K562 (cell line): ENCODE measurements around the gene CCDC9B. TPM values are rescaled to one million over a fixed set of nuclear protein-coding genes. Genes with fewer than 3 reads are reported as not detected.

Source experiments
- ARID1B ChIP-seq: fragments of 450-650 bp; IDR thresholded peaks from 2 replicates; pipeline ENCODE4 v1.6.1; 2016; ENCODE audit warnings: antibody characterized with exemption, mild to moderate bottlenecking, inconsistent platforms
- CTBP1 ChIP-seq: fragments of 450-650 bp; IDR thresholded peaks from 2 replicates; pipeline ENCODE4 v1.6.1; 2016; ENCODE audit warnings: borderline replicate concordance
- ETS2 ChIP-seq: IDR thresholded peaks from 2 replicates; pipeline ENCODE4 v1.6.1; 2016; ENCODE audit warnings: borderline replicate concordance, missing genetic modification characterization, mild to moderate bottlenecking, moderate library complexity, missing compliant biosample characterization; ENCODE audit not compliant: poor library complexity, severe bottlenecking
- GABPB2 ChIP-seq: fragments of 250-450 bp; sonication (Bioruptor Pico); conservative IDR thresholded peaks from 2 replicates; pipeline ENCODE4 v1.5.1; 2021; ENCODE audit warnings: mild to moderate bottlenecking
- HMGN3 ChIP-seq: IDR thresholded peaks from 2 replicates; pipeline ENCODE4 v1.6.1; 2011; ENCODE audit warnings: borderline replicate concordance, low read depth, mild to moderate bottlenecking, mixed read lengths, low read length; ENCODE audit not compliant: insufficient read length; ENCODE audit errors: extremely low read depth
- KDM4B ChIP-seq, 2 experiments: fragments of 450-650 bp in 1 of 2; sonication (generic) in 1 of 2; IDR thresholded peaks; 2 replicates each; pipeline ENCODE4 v1.6.1; 2016 to 2017; ENCODE audit warnings: borderline replicate concordance in 2 of 2, antibody characterized with exemption in 1 of 2, low read depth in 1 of 2, mild to moderate bottlenecking in 1 of 2
- NFE2 ChIP-seq: IDR thresholded peaks from 2 replicates; pipeline ENCODE4 v1.6.1; 2014; ENCODE audit warnings: antibody characterized with exemption, low read depth
- PHF8 ChIP-seq: fragments of 200-600 bp; sonication (generic); IDR thresholded peaks from 2 replicates; pipeline ENCODE4 v1.6.1; 2012; ENCODE audit warnings: mixed run types, mild to moderate bottlenecking, inconsistent platforms, low read length, moderate library complexity, borderline replicate concordance
- POLR2AphosphoS5 ChIP-seq: IDR thresholded peaks from 2 replicates; pipeline ENCODE4 v1.6.1; 2011; ENCODE audit warnings: mild to moderate bottlenecking, low read depth, low read length, moderate library complexity; ENCODE audit not compliant: control insufficient read depth, insufficient read depth
- POLR2H ChIP-seq: IDR thresholded peaks from 2 replicates; pipeline ENCODE4 v1.6.1; 2016; ENCODE audit warnings: missing genetic modification characterization, low read depth, mild to moderate bottlenecking, control low read depth, missing compliant biosample characterization, moderate library complexity
- RBBP5 ChIP-seq: fragments of 200-600 bp; sonication (generic); IDR thresholded peaks from 2 replicates; pipeline ENCODE4 v1.6.1; 2012; ENCODE audit warnings: borderline replicate concordance, mild to moderate bottlenecking, low read length, control low read depth, inconsistent platforms; ENCODE audit not compliant: insufficient read depth, poor library complexity, severe bottlenecking
- TAF1 ChIP-seq: IDR thresholded peaks from 2 replicates; pipeline ENCODE4 v1.6.1; 2011; ENCODE audit warnings: mild to moderate bottlenecking, low read length, moderate library complexity; ENCODE audit not compliant: insufficient read depth, control insufficient read depth, severe bottlenecking; ENCODE audit errors: extremely low read depth
- TCF15 ChIP-seq: fragments of 250-450 bp; sonication (Bioruptor Pico); IDR thresholded peaks from 2 replicates; pipeline ENCODE4 v1.8.0; 2022; ENCODE audit warnings: moderate library complexity, mild to moderate bottlenecking, inconsistent platforms
- TFE3 ChIP-seq: fragments of 450-650 bp; formaldehyde crosslinking; IDR thresholded peaks from 2 replicates; pipeline ENCODE4 v1.4.0; 2020; ENCODE audit warnings: mild to moderate bottlenecking, mixed read lengths
- ZBED1 ChIP-seq: IDR thresholded peaks from 2 replicates; pipeline ENCODE4 v1.6.1; 2014
- ZBTB49 ChIP-seq: sonication (generic); formaldehyde crosslinking; IDR thresholded peaks from 2 replicates; pipeline ENCODE4 v1.8.0; 2022; ENCODE audit warnings: missing genetic modification reagents, mild to moderate bottlenecking, borderline replicate concordance
- ZC3H8 ChIP-seq: fragments of 450-650 bp; IDR thresholded peaks from 2 replicates; pipeline ENCODE4 v1.6.1; 2017
- ZFP1 ChIP-seq: fragments of 450-650 bp; formaldehyde crosslinking; IDR thresholded peaks from 2 replicates; pipeline ENCODE4 v1.4.0; 2020; ENCODE audit warnings: mild to moderate bottlenecking, mixed read lengths
- ZNF175 ChIP-seq: fragments of 200-800 bp; sonication (Bioruptor generic); IDR thresholded peaks from 2 replicates; pipeline ENCODE4 v1.6.1; 2016; ENCODE audit warnings: low read depth, mild to moderate bottlenecking, missing genetic modification characterization, missing compliant biosample characterization
- ZNF280A ChIP-seq: fragments of 450-650 bp; IDR thresholded peaks from 2 replicates; pipeline ENCODE4 v1.6.1; 2018; ENCODE audit warnings: mild to moderate bottlenecking, low read depth; ENCODE audit not compliant: partially characterized antibody
- ZNF282 ChIP-seq: sonication (generic); formaldehyde crosslinking; IDR thresholded peaks from 2 replicates; pipeline ENCODE4 v1.8.1; 2023; ENCODE audit warnings: missing genetic modification reagents
- ZNF3 ChIP-seq: fragments of 250-450 bp; sonication (Bioruptor Pico); IDR thresholded peaks from 2 replicates; pipeline ENCODE4 v1.5.0; 2021; ENCODE audit warnings: mild to moderate bottlenecking, moderate library complexity
- polyA plus RNA-seq, 8 experiments: library from polyadenylated mRNA; depleted of rRNA in 4 of 8; stranded (reverse) in 5 of 8; unstranded in 3 of 8; fragments of >200 nt; fragmentation: Nextera tagmentation in 2 of 8; fragmentation: Illumina TruSeq in 1 of 8; extraction: Ambion mirVana in 2 of 8; extraction: Trizol in 1 of 8; gene quantifications; 2 replicates each; pipeline versions ENCODE4 v1.2.1 to v1.2.3, GENCODE V29; 2011 to 2014; ENCODE audit warnings: inconsistent platforms in 1 of 8, missing spikeins in 1 of 8
- total RNA-seq, 7 experiments: library from RNA; depleted of rRNA in 6 of 7; stranded (reverse); fragments of >200 nt in 6 of 7; fragmentation: Illumina TruSeq in 2 of 7; extraction: Trizol in 2 of 7; gene quantifications; 2 replicates each; pipeline versions ENCODE4 v1.2.1 to v1.2.3, GENCODE V29; 2011 to 2021; ENCODE audit warnings: low replicate concordance in 1 of 7

Gene CCDC9B
- total and polyA plus RNA-seq, 9 of the 15 experiments (the other 6 are each of a cell fraction or from before 2014, with no cell fraction given), result 0.01 to 0.47 (median 0.15) TPM; not detected in 1

- TF ChIP-seq ZNF175 (CRISPR knock-in tag) (no peak), HMGN3 (peak; percentile 31), TAF1 (no peak), ZNF280A (no peak), POLR2AphosphoS5 (no peak), ZBED1 (no peak), RBBP5 (peak; percentile 55), ZNF3 (CRISPR knock-in tag) (no peak), ETS2 (tag) (no peak), ZBTB49 (CRISPR knock-in tag) (no peak), KDM4B (IDR thresholded peaks at IDR 0.05; ENCODE audit: borderline replicate concordance in 2 of 2, low read depth in 1 of 2) (no peak), ZNF282 (CRISPR knock-in tag) (no peak), GABPB2 (no peak), ZFP1 (CRISPR knock-in tag) (no peak), TFE3 (CRISPR knock-in tag) (no peak), POLR2H (tag) (no peak), ZC3H8 (no peak), NFE2 (no peak), ARID1B (peak; percentile 23; the same call in 1 of the 2 replicates), CTBP1 (peak; percentile 36; the same call in 1 of the 2 replicates), PHF8 (peak; percentile 35; the same call in 1 of the 2 replicates), TCF15 (CRISPR knock-in tag) (no peak)
Observed at GRCh38 chr15:40340740-40341400, at the start of gene CCDC9B (continued).
